ENCODE results near the gene WDR64.
"Not testable (repeated sequence)": the region's sequence is repeated elsewhere in the genome, so short reads cannot be mapped to it uniquely, and the experiment has no call there.

The WDR64 gene

DNA sequence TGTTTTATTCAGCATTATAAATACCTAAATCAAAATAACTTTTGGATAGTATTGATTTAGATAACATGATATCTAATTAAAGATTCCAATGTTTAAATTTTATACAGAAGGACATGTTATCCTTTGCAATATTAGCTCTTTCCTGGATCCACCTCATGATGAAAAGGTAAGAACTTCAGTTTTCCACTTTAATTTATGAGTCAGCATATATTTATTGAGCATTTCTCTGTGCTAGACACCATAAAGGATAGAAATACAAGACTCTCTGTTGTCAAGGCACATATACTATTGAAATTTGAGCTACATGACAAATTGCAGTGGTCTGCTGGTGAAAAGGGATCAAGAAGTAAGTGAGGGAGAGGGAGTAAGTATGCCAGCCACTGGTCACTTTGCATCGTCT, 127.8 kb downstream of the WDR64 start:
- no peak for DNase-seq (ENCODE audit: low read depth)
- TF ChIP-seq, protein P1, sequence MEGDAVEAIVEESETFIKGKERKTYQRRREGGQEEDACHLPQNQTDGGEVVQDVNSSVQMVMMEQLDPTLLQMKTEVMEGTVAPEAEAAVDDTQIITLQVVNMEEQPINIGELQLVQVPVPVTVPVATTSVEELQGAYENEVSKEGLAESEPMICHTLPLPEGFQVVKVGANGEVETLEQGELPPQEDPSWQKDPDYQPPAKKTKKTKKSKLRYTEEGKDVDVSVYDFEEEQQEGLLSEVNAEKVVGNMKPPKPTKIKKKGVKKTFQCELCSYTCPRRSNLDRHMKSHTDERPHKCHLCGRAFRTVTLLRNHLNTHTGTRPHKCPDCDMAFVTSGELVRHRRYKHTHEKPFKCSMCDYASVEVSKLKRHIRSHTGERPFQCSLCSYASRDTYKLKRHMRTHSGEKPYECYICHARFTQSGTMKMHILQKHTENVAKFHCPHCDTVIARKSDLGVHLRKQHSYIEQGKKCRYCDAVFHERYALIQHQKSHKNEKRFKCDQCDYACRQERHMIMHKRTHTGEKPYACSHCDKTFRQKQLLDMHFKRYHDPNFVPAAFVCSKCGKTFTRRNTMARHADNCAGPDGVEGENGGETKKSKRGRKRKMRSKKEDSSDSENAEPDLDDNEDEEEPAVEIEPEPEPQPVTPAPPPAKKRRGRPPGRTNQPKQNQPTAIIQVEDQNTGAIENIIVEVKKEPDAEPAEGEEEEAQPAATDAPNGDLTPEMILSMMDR (conservative IDR thresholded peaks at IDR 0.05; ENCODE audit: low read depth, low read length), result no peak
- no peak overlapping the region for H3K4me3 ChIP-seq (ENCODE audit: low read length)

DNA sequence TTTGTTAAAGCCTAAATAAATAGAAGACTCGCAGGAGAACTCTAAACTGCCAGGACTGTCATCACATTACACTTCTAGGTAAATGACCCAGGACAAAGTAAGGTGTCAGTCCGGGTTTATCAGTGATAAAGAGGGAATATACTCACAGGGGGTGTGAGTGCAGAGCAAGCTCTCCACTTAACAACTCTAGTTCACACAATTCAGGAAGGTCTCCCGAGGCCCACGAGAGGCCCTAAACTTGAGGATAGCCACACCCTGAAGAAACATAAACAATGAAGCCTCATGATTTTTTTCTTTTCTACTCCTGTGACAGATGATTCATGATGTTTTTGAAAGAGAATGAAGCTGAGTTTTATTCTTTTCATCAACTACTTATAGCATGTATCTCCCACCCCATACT, 130.3 kb downstream of the WDR64 start:
- TF ChIP-seq, protein P1 (conservative IDR thresholded peaks at IDR 0.05; ENCODE audit: low read depth, low read length), result no peak
- no peak overlapping the region for H3K4me3 ChIP-seq (ENCODE audit: low read length)
- no peak for DNase-seq (ENCODE audit: low read depth)

DNA sequence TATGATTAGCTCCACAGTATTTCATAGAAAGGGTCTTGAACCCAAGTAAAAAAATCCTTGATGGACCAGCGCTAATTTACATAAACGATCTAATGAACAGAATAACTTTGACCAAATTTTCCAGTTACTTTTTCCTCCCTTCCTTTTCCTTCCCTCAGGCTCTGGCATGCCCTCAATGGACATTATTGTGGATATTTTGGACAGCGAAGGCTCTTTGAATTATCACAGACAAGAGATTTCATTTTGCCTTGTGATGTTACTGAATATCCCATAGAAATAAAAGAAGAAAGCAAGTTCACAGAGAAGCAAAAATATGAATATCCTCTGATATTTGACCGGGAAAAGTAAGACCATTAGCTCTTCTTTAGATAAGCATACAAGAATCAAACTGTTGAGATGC, 135.6 kb downstream of the WDR64 start:
- TF ChIP-seq, protein P1 (conservative IDR thresholded peaks at IDR 0.05; ENCODE audit: low read depth, low read length), result no peak

DNA sequence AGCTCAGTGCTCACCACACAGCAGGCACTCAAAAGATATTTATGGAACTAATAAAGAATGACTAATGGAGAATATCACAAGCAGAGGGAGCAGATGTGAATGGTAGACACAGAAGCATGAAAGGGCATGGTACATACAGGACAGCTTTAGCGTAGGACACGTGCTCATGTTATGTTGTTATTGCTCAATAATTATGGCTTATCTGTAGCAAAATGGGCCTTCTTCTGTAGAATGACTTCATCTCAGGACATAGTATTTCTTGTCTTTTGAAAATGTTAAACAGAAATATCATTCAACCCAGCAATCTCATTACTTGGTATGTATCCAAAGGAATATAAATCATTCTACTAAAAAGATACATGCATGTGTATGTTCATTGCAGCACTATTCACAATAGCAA, 137.0 kb downstream of the WDR64 start:
- no peak for DNase-seq (ENCODE audit: low read depth)
- no peak overlapping the region for H3K4me3 ChIP-seq (ENCODE audit: low read length)
- TF ChIP-seq, protein P1 (conservative IDR thresholded peaks at IDR 0.05; ENCODE audit: low read depth, low read length), result no peak

More for the DNA sequence above, 135.6 kb downstream of the WDR64 start:
- DNase-seq (ENCODE audit: low read depth), result no peak
- no peak overlapping the region for H3K4me3 ChIP-seq (ENCODE audit: low read length)

DNA sequence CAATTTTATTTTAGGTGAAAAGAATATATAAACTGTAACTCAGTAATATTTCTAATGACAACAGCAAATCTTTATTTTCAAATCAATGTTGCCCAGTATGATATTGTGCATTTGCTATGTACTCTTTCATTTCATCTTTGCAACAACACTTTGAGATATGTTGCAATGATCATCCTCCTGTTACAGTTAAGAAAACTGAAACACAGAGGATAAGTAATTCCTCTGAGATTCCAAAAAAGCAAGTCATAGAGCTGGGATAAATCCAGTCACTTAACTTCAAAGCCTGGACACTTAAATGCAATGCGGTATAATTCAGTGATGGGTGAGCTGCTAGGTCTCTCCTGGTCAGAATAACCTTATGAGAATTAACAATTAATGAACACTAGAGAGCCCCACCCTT, 147.3 kb downstream of the WDR64 start:
- TF ChIP-seq, protein P1 (conservative IDR thresholded peaks at IDR 0.05; ENCODE audit: low read depth, low read length), result no peak
- H3K4me3 ChIP-seq (ENCODE audit: low read length), result no peak overlapping the region
- DNase-seq (ENCODE audit: low read depth), result no peak

DNA sequence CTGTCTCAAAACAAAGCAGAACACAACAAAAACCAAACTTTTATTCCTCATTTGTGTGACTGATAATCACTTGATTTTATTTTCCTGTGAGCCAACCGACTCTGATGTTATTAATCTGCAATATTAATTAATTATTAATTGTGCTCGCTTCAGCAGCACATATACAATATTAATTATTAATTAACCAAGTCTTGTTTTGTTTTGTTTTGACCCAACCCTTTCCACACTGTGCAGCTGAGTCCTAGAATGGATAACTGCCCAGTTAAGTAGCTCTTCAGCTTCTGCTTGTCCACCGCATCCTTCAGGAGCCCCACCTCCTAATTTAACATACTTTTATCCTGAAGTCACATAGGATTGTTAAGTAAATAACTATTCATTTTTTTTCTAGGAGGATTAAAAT, 148.6 kb downstream of the WDR64 start:
- TF ChIP-seq, protein P1 (conservative IDR thresholded peaks at IDR 0.05; ENCODE audit: low read depth, low read length), result no peak
- no peak for DNase-seq (ENCODE audit: low read depth)
- H3K4me3 ChIP-seq (ENCODE audit: low read length), result no peak overlapping the region

DNA sequence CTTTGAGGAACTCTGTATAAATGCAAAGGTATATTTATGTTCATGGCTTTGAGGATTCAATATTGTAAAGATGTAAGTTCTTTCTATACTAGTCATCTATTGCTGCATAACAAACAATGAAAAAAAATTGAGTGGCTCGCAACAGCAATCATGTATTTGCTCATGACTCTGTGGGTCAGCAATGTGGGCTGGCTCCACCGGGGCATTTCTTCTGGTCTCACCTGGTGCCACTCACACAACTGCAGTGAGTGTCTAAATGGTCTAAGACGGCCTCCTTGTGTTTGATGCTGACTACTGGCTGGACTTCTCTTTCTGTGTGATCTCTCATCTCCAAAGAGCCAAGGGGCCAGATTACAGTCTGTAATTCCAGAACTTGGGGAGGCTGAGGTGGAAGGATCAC, 150.8 kb downstream of the WDR64 start:
- H3K4me3 ChIP-seq (ENCODE audit: low read length), result no peak overlapping the region
- TF ChIP-seq, protein P1 (conservative IDR thresholded peaks at IDR 0.05; ENCODE audit: low read depth, low read length), result no peak
- DNase-seq (ENCODE audit: low read depth), result no peak

DNA sequence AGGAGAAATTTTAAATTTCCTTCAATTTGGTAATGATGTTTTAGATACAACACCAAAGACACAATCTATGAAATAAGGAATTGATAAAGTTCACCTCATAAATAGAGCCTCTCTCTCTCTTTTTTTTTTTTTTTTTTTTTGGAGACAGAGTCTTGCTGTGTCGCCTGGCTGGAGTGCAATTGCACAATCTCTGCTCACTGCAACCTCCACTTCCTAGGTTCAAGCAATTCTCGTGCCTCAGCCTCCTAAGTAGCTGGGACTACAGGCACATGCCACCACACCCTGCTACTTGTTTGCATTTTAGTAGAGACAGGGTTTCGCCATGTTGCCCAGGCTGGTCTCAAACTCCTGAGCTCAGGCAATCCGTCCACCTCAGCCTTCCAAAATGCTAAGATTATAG, 152.6 kb downstream of the WDR64 start:
- DNase-seq (ENCODE audit: low read depth); H3K4me3 ChIP-seq (ENCODE audit: low read length): not testable (repeated sequence)

Data from retinal pigment epithelial cell (primary cell).